ENCODE data around the gene LRP5. TPM values are rescaled to one million over a fixed set of nuclear protein-coding genes. Genes with fewer than 3 reads are reported as not detected.
A peak's percentile ranks its signal among the peaks of the same experiment; 100 is the strongest.

LRP5 gene
- total and polyA plus RNA-seq, 9 of the 15 experiments (the other 6 are each of a cell fraction or from before 2014, with no cell fraction given): 0.48 to 44.2 (median 13.5) TPM

DNA sequence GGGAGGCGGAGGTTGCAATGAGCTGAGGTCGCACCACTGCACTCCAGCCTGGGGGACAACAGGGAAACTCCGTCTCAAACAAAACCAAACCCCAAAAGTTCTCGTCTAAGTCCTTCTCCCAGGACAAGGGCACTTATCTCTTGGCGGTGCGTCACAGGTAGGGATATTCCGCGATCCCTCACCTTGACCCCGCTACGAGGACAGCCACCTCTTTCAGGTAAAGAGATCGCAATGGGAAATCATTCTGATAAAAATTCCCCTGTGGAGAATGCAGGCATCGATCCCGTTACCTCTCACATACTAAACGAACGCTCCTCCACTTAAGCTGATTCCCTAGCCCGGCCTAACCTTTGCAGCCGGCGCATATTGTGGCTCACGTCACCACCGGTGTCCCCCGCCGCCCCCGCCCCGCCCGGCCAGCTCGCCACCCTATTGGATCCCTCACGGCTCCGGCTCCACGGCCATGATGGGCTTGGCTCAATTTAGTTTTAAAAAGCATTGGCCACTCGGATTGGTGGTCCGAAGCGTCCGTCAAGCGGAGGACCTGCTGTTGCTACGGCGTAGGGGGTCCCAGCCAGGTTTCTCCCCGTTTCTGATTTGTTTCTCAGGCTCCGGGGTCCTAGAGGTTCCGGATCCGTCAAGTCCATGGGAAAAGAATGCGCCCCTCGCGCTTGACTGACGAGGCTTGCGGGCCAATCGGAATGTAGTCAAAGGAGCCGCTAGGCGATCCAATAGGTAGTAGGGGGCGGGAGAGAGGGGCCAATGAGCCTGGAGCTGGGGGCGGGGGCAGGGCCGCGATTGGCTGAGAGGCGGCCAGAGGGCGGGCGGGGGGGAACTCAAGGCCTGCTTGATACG lies 147.7 kb downstream of the LRP5 start (continued):
- TF ChIP-seq, protein P1, sequence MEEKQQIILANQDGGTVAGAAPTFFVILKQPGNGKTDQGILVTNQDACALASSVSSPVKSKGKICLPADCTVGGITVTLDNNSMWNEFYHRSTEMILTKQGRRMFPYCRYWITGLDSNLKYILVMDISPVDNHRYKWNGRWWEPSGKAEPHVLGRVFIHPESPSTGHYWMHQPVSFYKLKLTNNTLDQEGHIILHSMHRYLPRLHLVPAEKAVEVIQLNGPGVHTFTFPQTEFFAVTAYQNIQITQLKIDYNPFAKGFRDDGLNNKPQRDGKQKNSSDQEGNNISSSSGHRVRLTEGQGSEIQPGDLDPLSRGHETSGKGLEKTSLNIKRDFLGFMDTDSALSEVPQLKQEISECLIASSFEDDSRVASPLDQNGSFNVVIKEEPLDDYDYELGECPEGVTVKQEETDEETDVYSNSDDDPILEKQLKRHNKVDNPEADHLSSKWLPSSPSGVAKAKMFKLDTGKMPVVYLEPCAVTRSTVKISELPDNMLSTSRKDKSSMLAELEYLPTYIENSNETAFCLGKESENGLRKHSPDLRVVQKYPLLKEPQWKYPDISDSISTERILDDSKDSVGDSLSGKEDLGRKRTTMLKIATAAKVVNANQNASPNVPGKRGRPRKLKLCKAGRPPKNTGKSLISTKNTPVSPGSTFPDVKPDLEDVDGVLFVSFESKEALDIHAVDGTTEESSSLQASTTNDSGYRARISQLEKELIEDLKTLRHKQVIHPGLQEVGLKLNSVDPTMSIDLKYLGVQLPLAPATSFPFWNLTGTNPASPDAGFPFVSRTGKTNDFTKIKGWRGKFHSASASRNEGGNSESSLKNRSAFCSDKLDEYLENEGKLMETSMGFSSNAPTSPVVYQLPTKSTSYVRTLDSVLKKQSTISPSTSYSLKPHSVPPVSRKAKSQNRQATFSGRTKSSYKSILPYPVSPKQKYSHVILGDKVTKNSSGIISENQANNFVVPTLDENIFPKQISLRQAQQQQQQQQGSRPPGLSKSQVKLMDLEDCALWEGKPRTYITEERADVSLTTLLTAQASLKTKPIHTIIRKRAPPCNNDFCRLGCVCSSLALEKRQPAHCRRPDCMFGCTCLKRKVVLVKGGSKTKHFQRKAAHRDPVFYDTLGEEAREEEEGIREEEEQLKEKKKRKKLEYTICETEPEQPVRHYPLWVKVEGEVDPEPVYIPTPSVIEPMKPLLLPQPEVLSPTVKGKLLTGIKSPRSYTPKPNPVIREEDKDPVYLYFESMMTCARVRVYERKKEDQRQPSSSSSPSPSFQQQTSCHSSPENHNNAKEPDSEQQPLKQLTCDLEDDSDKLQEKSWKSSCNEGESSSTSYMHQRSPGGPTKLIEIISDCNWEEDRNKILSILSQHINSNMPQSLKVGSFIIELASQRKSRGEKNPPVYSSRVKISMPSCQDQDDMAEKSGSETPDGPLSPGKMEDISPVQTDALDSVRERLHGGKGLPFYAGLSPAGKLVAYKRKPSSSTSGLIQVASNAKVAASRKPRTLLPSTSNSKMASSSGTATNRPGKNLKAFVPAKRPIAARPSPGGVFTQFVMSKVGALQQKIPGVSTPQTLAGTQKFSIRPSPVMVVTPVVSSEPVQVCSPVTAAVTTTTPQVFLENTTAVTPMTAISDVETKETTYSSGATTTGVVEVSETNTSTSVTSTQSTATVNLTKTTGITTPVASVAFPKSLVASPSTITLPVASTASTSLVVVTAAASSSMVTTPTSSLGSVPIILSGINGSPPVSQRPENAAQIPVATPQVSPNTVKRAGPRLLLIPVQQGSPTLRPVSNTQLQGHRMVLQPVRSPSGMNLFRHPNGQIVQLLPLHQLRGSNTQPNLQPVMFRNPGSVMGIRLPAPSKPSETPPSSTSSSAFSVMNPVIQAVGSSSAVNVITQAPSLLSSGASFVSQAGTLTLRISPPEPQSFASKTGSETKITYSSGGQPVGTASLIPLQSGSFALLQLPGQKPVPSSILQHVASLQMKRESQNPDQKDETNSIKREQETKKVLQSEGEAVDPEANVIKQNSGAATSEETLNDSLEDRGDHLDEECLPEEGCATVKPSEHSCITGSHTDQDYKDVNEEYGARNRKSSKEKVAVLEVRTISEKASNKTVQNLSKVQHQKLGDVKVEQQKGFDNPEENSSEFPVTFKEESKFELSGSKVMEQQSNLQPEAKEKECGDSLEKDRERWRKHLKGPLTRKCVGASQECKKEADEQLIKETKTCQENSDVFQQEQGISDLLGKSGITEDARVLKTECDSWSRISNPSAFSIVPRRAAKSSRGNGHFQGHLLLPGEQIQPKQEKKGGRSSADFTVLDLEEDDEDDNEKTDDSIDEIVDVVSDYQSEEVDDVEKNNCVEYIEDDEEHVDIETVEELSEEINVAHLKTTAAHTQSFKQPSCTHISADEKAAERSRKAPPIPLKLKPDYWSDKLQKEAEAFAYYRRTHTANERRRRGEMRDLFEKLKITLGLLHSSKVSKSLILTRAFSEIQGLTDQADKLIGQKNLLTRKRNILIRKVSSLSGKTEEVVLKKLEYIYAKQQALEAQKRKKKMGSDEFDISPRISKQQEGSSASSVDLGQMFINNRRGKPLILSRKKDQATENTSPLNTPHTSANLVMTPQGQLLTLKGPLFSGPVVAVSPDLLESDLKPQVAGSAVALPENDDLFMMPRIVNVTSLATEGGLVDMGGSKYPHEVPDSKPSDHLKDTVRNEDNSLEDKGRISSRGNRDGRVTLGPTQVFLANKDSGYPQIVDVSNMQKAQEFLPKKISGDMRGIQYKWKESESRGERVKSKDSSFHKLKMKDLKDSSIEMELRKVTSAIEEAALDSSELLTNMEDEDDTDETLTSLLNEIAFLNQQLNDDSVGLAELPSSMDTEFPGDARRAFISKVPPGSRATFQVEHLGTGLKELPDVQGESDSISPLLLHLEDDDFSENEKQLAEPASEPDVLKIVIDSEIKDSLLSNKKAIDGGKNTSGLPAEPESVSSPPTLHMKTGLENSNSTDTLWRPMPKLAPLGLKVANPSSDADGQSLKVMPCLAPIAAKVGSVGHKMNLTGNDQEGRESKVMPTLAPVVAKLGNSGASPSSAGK (IDR thresholded peaks at IDR 0.05): no peak
- TF ChIP-seq, protein P2, sequence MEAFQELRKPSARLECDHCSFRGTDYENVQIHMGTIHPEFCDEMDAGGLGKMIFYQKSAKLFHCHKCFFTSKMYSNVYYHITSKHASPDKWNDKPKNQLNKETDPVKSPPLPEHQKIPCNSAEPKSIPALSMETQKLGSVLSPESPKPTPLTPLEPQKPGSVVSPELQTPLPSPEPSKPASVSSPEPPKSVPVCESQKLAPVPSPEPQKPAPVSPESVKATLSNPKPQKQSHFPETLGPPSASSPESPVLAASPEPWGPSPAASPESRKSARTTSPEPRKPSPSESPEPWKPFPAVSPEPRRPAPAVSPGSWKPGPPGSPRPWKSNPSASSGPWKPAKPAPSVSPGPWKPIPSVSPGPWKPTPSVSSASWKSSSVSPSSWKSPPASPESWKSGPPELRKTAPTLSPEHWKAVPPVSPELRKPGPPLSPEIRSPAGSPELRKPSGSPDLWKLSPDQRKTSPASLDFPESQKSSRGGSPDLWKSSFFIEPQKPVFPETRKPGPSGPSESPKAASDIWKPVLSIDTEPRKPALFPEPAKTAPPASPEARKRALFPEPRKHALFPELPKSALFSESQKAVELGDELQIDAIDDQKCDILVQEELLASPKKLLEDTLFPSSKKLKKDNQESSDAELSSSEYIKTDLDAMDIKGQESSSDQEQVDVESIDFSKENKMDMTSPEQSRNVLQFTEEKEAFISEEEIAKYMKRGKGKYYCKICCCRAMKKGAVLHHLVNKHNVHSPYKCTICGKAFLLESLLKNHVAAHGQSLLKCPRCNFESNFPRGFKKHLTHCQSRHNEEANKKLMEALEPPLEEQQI (IDR thresholded peaks at IDR 0.05): no peak
- TF ChIP-seq ZNF830 (CRISPR knock-in tag; IDR thresholded peaks at IDR 0.05): peak; percentile 93; the same call in 1 of the 2 replicates
- no peak for TF ChIP-seq LEF1 (IDR thresholded peaks at IDR 0.05)
- no peak for TF ChIP-seq COPS2 (conservative IDR thresholded peaks at IDR 0.05)
- TF ChIP-seq PTBP1 (IDR thresholded peaks at IDR 0.05; ENCODE audit: low read depth, low read length): no peak
- peak; percentile 48 to 71; a peak in 2 of 4 replicates for TF ChIP-seq SRF (CRISPR knock-in tag; IDR thresholded peaks at IDR 0.05)
- TF ChIP-seq, protein P3, sequence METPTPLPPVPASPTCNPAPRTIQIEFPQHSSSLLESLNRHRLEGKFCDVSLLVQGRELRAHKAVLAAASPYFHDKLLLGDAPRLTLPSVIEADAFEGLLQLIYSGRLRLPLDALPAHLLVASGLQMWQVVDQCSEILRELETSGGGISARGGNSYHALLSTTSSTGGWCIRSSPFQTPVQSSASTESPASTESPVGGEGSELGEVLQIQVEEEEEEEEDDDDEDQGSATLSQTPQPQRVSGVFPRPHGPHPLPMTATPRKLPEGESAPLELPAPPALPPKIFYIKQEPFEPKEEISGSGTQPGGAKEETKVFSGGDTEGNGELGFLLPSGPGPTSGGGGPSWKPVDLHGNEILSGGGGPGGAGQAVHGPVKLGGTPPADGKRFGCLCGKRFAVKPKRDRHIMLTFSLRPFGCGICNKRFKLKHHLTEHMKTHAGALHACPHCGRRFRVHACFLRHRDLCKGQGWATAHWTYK (CRISPR knock-in tag; IDR thresholded peaks at IDR 0.05): peak; percentile 95

All from K562 (cell line).